HG02798 (cell line): ENCODE results near the gene ITCH.

Experiments used
- ATAC-seq: cut with Tn5 transposase; IDR thresholded peaks from one replicate; pipeline ENCODE4 v1.9.1; 2021; ENCODE audit warnings: mild to moderate bottlenecking; ENCODE audit not compliant: unreplicated experiment, poor library complexity

Gene ITCH

DNA sequence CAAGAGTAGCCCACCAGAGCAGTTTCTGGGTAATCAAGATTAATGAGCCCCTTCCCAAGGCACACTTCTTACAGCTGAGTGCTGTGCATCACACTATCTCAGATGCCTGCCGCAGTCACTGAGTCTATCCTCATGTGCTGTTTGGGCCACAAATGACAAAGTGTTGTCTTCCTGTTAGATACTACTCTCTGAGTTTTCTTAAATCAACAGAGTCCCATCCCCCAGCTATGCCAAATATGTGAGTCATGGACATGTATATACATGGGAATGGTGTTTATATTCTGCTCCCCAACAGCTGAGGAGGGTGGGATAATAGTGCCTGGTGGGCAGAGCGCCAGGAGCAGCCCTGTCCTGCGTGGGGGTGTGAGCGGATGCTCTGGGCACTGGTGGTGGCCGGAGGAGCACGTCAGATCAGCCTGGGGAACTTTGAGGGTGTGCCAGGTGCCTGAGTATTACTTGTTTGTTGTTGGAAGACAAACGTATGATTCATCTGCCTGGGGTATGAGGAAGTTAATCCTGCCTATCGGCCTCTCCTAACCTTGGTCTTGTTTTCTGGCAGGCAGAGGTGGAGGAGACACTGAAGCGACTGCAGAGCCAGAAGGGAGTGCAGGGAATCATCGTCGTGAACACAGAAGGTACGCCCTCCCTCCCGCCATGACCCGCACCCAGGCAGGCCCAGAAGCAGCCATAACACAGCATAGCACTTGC lies 162.8 kb downstream of the ITCH start:
- ATAC-seq = no peak

DNA sequence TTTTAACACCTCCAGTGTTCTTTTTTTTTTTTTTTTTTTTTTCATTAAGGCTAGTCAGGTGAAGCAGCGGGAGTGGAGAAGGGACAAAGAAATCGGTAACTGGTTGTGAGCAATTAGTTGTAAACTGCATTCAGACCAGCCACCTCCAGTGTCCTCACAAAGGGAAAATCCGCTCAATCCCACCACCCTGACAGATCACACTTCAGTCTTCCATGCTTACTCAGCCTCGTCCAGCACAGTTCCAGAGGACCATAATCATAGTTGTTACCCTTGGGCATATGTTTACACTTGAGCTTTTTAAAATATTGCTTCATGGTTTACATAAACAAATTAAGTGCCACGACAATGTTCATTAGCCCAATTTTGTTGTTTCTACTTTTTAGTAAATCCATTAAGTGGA lies 163.4 kb downstream of the ITCH start:
- no peak for ATAC-seq

DNA sequence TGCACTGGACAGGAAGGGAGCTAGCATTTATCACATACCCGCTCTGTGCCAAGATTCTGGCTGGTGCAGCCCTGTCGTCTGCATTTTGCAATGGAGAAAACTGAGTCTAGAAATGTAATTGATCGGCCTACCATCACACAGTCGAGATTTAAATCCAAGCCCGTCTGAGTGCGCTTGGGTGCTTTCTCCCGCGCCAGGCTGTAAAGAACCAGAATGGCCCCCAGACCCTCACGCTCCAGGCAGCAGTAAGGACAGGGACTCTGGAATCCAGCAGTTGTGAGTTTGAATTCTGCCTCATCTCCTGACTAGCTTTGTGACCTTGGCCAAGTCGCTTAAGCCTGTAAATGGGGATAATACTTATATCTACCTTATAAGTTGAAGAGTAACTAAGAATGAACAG lies 163.9 kb downstream of the ITCH start:
- ATAC-seq = no peak

DNA sequence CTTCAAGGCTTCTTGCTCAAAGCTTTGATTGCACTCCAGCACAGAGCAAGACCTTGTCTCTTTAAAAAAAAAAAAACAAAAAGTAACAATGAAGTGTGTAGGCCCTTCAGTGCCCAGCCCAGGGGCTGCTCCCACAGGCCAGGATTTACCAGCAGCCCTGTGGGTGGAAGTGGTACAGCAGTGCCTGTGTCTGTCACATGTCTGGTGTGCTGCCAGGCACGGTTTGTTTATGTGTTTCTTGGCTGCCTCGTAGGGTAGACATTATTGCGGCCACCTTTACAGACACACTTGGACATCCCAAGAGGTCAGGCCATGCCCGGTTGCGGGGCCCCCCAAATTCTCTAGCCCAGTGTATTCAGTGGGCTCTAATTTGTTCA lies 165.8 kb downstream of the ITCH start:
- ATAC-seq = no peak

DNA sequence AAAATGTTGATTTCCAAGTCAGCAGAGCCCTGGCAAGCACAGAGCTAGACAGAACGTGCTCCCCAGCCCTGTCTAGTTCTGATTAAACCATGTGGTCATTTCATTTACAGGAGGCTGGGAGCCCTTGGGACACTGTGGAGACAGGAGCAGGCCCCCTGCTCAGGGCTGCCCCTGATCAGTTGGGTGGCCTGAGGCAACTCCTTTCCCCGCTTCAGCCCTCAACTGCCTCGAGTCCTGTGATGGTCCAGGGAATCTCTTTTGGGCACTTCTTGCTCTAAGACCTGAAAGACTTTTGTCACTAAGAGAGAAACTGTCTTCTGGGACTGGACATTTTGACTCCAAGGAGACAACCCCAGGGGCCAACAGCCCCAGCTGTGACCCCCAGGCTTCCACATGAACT lies 166.7 kb downstream of the ITCH start:
- ATAC-seq = no peak

DNA sequence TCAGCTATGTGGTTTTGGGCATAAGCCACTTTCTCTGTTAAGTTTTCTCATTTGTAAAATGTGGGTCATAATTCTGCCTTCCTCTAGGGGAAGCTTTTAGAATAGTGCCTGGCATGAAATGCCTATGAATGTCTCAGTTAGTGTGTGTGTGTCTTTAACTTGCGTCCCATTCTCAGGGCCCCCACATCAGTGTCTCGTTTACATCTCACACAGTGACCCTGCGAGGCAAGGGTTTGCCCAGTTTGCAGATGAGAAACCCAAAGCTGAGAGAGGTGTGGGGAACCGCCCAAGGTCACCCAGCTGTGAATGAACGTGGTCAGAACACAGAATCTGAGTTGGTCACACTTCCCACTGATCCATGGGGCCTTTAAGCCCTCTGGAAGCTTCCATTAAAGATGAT lies 167.3 kb downstream of the ITCH start:
- ATAC-seq = no peak

DNA sequence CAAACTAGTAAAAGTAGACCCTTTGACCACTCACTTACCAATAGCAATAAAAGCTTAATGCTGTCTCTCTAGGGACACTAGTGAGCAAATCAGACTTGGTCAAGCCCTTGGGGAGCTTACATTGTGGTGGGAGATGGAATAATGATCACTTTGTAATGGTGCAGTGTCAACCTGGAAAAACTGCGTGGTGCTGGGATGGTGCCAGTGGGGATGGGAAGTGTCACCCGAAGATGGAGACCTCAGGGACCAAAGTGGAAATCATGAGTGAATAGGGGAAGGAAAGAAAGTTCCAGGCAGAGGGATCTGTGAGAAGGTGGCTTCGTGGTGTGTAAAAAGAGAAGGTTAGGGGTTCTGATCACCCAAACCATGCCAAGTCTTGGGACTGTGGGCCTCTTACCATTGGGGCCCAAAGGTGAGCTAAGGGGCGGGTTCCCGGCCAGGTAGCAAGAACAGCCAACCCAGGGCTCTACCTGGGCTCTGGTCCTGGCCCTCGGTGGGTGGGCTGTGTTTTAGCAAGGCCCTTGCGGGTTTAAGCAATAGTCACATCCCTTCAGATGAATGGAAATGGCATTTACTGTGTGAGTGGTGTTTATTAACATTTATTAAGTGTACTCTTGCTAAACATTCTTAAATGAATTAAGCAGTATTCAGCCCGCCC lies 168.7 kb downstream of the ITCH start:
- ATAC-seq = no peak

DNA sequence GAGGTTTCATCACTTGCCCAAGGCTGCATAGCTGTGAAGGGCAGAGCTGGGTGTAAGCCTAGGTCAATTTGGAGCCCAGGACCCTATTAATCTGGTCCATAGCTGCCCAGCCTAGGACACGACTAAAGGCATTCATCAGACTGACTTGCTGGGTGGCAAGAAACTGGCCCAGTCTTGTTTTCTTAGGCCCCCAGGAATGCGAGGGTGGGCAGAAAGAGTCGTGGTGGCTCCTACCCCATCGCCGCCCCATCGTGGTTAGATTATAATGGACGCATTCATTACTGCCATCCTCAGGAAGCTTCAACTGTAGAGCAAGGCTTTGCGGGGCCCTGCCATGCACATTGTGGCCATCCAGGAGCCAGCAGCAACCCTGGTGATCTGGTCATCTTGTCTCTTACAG lies 169.2 kb downstream of the ITCH start:
- ATAC-seq = no peak

DNA sequence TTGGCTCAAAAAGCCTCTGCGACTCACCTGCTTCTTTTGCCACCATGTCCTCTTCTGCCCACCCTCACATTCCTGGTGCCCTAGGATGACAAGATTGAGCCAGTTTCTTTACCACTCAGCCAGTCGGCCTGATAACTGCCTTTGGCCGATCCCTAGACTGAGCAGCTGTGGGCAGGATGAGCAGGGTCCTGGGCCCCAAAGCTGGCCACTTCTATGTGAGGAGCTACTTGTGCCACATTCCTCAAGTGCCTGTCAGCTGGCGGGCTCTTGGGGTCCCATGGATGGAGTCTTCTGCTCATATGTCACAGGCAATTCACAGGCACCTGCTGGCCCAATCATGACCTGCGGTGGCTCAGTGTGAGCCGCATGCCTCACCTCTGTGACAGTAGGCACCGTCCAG lies 169.7 kb downstream of the ITCH start:
- no peak for ATAC-seq

DNA sequence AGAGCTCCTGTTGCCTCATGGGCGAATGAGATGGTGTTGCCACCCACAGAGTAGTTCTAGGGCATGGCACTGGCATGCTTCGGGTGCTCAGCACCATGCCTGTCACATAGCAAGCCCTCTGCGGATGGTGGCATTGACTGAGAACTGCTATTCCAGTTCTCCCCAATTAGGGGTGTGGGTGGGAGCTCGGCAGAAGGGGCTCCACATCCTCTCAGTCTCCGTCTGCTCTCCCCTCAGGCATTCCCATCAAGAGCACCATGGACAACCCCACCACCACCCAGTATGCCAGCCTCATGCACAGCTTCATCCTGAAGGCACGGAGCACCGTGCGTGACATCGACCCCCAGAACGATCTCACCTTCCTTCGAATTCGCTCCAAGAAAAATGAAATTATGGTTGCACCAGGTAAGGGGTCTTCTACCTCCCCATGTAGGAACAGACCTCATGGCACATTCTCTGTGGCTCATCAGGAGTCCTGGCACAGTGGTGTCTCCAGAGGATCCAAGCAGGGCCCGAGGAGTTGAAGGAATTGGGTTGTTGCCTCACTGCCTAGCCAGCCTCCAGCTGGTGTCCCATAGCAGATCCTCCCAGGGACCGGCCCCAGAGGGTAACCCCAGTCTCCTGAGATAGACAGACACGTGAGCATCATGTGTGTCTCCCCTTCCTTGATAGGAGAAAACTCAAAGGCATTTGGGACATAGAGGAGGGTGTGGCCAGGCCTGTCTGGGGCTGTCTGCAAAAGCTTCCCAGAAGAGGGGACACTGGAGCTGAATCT lies 171.5 kb downstream of the ITCH start:
- ATAC-seq = no peak

DNA sequence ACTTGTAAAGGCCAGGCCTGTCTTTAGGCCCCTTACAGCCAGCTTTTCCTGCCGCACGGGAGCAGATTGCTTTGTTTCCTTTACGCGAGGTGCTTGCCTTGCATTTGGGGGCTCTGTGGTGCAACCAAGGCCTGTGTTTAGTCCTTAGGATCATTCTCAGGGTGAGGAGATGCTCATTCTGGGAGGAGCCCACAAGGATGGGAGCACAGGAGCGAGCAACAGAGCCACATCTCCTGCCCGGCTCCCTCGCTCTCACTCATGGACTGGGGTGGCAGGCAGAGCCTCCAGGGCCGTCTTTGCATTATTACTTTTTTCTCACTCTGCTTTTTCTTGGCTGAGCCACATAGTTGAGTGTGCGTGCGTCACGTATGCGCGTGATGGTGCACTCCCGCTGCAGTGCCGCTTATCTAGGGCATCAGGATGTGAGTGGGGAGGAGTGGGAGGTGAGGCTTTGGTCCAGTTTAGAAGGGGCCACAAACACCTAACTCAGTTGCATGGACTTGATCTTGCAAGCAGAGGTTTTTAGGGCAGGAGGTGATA lies 172.3 kb downstream of the ITCH start:
- ATAC-seq = no peak

DNA sequence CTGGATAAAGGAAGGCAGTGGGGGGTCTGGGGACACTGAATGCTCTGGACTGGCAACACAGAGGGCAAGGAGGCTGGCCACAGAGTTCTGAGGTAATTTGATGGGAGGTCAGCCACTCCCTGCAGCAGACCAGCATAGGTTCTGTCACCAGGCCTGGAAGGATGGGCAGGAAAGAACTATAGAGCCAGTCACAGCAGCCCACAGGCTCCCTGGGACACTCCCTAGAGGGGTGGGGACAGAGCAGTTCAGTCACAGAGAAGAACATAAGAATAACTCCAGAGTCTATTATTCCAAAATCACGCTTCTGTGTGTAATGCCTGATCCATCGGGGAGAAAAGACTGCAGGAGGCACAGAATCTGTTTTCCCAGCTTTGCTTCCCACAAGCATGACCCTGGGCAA lies 172.8 kb downstream of the ITCH start:
- no peak for ATAC-seq

DNA sequence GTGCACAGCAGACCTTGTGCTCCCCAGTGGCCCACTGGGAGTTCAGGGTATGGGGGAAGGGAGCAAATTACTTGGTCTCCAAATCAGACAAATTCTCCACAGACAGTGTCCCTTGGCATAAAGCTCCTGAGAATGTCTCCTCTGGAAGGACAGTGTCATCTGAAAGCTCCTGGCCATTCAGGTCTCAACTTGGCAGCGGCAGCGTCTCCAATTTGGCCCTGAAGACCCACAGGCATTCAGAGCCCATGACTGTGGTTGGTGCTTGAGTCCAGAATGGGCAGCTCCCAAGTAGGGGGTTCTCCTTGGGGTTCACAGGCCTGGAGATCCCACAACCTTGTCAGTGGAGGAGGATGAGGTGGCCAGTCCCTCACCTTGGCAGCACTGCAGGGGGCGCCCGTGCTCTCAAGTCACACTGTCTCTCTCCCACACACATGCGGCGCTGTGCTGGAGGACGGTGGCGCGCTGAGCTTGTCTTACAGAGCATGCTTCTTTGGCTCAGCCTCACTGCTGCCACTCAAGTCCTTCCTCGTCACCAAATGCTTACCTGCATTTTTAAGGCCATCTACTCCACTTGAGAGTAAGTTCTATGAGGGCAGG lies 173.8 kb downstream of the ITCH start:
- no peak for ATAC-seq

DNA sequence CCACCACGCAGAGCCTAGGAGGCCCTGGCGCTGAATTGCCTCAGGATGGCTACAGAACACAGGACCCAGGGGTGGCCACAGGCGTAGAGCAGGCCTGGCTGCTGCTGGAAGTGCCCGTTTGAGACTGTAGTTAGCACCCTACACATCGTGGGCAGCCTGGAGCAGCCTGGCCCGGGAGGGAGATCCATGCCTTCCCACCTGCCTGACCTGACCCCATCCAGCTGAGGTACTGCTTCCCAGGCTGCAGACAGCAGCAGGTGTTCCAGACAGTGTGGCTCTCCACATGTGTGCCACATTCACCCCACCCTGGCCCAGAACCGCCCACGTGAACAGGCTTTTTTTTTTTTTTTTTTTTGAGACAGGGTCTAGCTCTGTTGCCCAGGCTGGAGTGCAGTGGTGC lies 174.6 kb downstream of the ITCH start:
- ATAC-seq = no peak

DNA sequence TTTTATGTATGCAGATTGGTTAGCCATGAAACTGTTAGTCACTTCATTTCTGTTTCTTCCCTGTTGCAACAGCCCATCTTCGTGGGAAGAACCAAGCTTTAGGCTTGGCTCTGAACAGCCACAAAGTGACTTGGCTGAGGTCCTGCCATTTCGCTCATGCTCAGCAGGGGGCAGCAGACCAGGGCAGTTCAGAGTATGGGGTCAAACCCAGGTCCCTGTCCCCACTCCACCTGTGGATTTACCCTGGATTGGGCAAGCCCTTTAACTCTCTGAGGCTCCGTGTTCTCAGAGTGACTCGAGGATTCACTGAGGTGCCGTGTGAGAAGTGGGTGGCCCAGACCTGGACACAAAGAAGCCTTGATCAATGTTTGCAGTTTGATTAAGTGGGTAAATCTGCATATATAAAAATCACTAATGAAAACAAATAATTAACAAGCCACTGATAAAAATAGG lies 175.6 kb downstream of the ITCH start:
- no peak for ATAC-seq

DNA sequence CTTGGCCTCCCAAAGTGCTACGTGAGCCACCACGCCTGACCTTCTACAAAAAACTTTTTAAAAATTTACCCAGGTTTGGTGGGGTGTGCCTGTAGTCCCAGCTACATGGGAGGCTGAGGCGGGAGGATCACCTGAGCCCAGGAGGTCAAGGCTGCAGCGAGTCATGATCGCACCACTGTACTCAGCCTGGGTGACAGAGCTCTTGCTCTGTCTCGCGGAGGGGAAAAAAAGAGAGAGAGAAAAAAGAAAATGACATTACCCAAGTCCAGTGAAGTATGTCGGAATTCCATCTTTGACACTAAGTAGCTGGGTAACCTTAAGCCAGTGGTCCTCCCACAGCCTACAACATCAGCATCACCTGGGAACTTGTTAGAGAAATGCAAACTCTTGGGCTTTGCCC lies 176.7 kb downstream of the ITCH start:
- no peak for ATAC-seq

DNA sequence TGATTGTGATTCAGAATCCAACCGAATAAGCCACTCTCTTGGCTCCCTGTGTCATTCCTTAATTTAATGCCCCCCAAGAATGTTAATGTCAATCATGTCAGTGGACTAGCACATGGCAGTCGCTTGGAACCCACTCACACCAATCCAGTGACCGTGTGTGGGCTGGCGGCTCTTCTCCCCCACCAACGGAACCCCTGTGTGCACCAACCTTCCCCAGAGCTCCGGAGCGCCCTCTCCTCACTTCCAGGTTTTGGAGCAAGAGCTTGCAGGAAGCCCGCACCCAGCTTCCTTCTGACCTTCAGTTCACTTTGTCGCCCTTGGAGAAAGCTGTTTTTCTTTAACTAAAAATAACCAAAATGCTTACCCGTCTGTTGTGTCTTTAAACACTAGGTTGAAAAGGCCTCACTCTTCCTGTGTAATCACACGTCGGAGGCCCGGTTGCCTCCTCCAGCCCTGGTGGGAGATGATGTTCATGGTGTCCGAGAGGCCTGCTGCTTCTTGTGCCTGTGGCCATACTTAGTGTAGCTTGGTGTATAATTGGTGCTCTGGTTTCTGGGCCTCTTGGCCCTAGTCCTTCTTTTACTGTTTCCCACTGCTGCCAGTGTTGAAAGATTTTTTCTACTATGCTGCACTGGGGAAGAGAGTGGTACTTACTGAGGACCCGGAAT lies 177.7 kb downstream of the ITCH start:
- ATAC-seq = no peak

DNA sequence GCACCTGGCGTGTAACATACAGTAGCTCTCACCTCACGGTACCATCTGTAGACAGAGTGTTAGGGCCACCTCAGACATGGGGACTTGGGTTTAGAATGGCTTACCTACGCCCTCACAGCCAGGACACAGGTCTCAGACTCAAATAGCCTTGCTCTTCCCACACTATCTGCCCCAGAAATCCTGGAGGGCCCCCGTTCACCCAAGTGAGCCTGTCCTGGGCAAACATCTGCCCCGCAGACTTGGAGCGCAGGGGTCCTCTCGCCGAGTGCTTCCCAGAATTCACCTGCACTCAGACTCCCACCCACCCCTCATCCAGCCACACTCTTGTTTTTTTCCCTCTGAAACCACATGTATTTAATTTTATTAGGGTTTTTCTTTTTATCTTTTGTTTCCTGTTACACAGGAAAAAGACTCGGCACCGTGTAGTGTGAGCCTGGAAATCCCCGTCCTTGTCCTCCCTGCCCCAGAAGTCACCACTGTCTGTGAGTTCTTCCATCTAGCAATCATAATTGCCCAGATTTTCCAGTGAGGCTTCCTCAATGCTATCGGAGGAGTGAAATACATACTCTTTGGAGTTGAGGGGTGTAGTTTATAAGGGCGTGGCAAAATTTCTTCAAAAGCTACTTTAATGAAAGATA lies 178.3 kb downstream of the ITCH start:
- no peak for ATAC-seq

DNA sequence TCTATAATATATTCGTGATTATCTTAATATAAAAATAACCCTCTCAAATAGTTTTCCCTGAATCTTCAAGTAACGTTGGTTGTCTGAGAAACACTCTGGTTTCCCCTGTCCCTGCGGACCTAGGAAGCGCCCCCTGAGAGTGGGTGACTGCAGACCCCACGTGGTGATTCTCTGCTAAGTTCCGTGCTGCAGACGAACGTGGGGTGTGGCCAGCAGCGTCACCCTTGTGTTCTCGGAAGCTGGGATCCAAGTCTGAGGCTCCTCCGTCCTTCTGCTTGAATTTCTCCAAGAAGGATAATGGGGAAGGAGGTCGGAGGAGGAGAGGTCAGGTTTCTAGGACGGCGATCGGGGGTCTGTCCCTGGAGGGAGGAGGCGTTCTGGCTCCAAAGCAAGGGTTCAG lies 178.8 kb downstream of the ITCH start:
- ATAC-seq = no peak

DNA sequence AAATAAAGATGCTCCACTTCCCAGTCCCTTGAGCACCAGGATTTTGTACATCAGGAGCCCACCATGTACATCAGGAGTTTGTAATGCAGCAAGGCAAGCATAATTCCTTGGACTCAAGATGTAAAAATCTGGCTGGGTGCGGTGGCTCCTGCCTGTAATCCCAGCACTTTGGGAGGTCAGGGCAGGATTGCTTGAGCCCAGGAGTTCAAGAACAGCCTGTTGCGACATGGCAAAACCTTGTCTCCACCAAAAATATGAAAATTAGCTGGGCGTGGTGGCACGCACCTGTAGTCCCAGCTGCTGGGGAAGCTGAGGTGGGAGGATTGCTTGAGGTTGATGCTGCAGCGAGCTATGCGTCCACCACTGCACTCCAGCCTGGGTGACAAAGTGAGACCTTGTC lies 179.4 kb downstream of the ITCH start:
- ATAC-seq = no peak
